ENCODE data around the gene PCDHB8.
"Not testable (repeated sequence)": the region's sequence is repeated elsewhere in the genome, so short reads cannot be mapped to it uniquely, and the experiment has no call there.

GRCh38 chr5:141216035-141216434, 38.4 kb downstream of the PCDHB8 start:
- not testable (repeated sequence) for TF ChIP-seq POLR2A (IDR thresholded peaks at IDR 0.05; ENCODE audit: low read length); CEBPB (IDR thresholded peaks at IDR 0.05); MAFK (IDR thresholded peaks at IDR 0.05; ENCODE audit: partially characterized antibody); CTCF (IDR thresholded peaks at IDR 0.05); JUNB (IDR thresholded peaks at IDR 0.05); RCOR1 (IDR thresholded peaks at IDR 0.05; ENCODE audit: low read depth, low read length); HDAC2 (IDR thresholded peaks at IDR 0.05)

Measured in A549 (cell line).